GM23338 (cell line): ENCODE results near the gene UBE2Z. TPM values are rescaled to one million over a fixed set of nuclear protein-coding genes. Genes with fewer than 3 reads are reported as not detected.

ENCODE experiments used
- ATAC-seq: fragments of 200-7000 bp; cut with Tn5 transposase; 3 replicates; pipeline ENCODE4 v1.9.1; 2020
- DNase-seq: peaks from one replicate; pipeline ENCODE4 v3.0.0-alpha.2; 2015; ENCODE audit warnings: low spot score
- H2AFZ ChIP-seq: fragments of 200-600 bp; sonication (generic); 2 replicates; pipeline ENCODE4 v1.8.0; 2016; ENCODE audit warnings: antibody characterized with exemption, mild to moderate bottlenecking, moderate library complexity
- H3F3A ChIP-seq: fragments of 200-600 bp; sonication (generic); replicated peaks from 2 replicates; pipeline ENCODE4 v1.8.0; 2017; ENCODE audit warnings: antibody characterized with exemption, mixed run types, low read depth
- H3K27ac ChIP-seq: fragments of 200-600 bp; sonication (generic); 2 replicates; pipeline ENCODE4 v1.6.1; 2016; ENCODE audit warnings: low read depth
- H3K27me3 ChIP-seq: fragments of 200-600 bp; sonication (generic); 2 replicates; pipeline ENCODE4 v1.8.0; 2016; ENCODE audit warnings: mild to moderate bottlenecking, mixed run types, moderate library complexity; ENCODE audit not compliant: insufficient read depth
- H3K36me3 ChIP-seq: fragments of 200-600 bp; sonication (generic); 2 replicates; pipeline ENCODE4 v1.8.0; 2016; ENCODE audit warnings: mild to moderate bottlenecking; ENCODE audit not compliant: insufficient read depth
- H3K4me1 ChIP-seq: fragments of 200-600 bp; sonication (generic); 2 replicates; pipeline ENCODE4 v1.8.0; 2016; ENCODE audit warnings: mild to moderate bottlenecking, moderate library complexity; ENCODE audit not compliant: insufficient read depth
- H3K4me2 ChIP-seq: fragments of 200-600 bp; sonication (generic); 2 replicates; pipeline ENCODE4 v1.7.1; 2017; ENCODE audit warnings: mixed run types
- H3K4me3 ChIP-seq: fragments of 200-600 bp; sonication (generic); 2 replicates; pipeline ENCODE4 v1.6.1; 2016; ENCODE audit warnings: mixed run types
- H3K79me2 ChIP-seq: fragments of 200-600 bp; sonication (generic); replicated peaks from 2 replicates; pipeline ENCODE4 v1.8.0; 2017; ENCODE audit warnings: mild to moderate bottlenecking; ENCODE audit not compliant: insufficient read depth
- H3K9me2 ChIP-seq: fragments of 200-600 bp; sonication (generic); 2 replicates; pipeline ENCODE4 v1.8.0; 2017; ENCODE audit not compliant: insufficient read depth
- H4K20me1 ChIP-seq: fragments of 200-600 bp; sonication (generic); replicated peaks from 2 replicates; pipeline ENCODE4 v1.8.0; 2017; ENCODE audit warnings: mild to moderate bottlenecking; ENCODE audit not compliant: insufficient read depth
- H3K27ac Mint-ChIP-seq: 2 replicates; pipeline ENCODE4 v1.8.0; 2020; ENCODE audit warnings: inconsistent platforms, mild to moderate bottlenecking, moderate library complexity, mixed read lengths
- H3K27me3 Mint-ChIP-seq: 3 replicates; pipeline ENCODE4 v1.8.0; 2022; ENCODE audit warnings: low read depth, mild to moderate bottlenecking, moderate library complexity, mixed read lengths, inconsistent platforms; ENCODE audit not compliant: insufficient read depth, poor library complexity
- H3K36me3 Mint-ChIP-seq: 3 replicates; pipeline ENCODE4 v1.8.0; 2021; ENCODE audit warnings: low read depth, mild to moderate bottlenecking, inconsistent platforms, moderate library complexity, mixed read lengths
- H3K4me1 Mint-ChIP-seq: 3 replicates; pipeline ENCODE4 v1.8.0; 2020; ENCODE audit warnings: mild to moderate bottlenecking, inconsistent platforms, mixed read lengths
- H3K4me3 Mint-ChIP-seq: 3 replicates; pipeline ENCODE4 v1.8.0; 2021; ENCODE audit warnings: moderate library complexity, mild to moderate bottlenecking, inconsistent platforms, mixed read lengths
- H3K9me3 Mint-ChIP-seq: 3 replicates; pipeline ENCODE4 v1.8.0; 2020; ENCODE audit warnings: moderate library complexity, mild to moderate bottlenecking, inconsistent platforms, mixed read lengths
- CREB1 ChIP-seq: fragments of 250-450 bp; sonication (Bioruptor Pico); IDR thresholded peaks from 2 replicates; pipeline ENCODE4 v1.5.0; 2020; ENCODE audit warnings: low read depth, mild to moderate bottlenecking, moderate library complexity
- EZH2 ChIP-seq: fragments of 200-600 bp; sonication (generic); IDR thresholded peaks from one replicate; pipeline ENCODE4 v1.8.0; 2017; ENCODE audit warnings: antibody characterized with exemption, mild to moderate bottlenecking, low read depth; ENCODE audit not compliant: unreplicated experiment
- EZH2phosphoT487 ChIP-seq: fragments of 200-600 bp; sonication (generic); IDR thresholded peaks from one replicate; pipeline ENCODE4 v1.8.1; 2018; ENCODE audit warnings: antibody characterized with exemption; ENCODE audit not compliant: unreplicated experiment
- JUNB ChIP-seq: IDR thresholded peaks from one replicate; pipeline ENCODE4 v1.6.1; 2016; ENCODE audit warnings: antibody characterized with exemption; ENCODE audit not compliant: unreplicated experiment
- NANOG ChIP-seq: IDR thresholded peaks from 2 replicates; pipeline ENCODE4 v1.6.1; 2016; ENCODE audit warnings: antibody characterized with exemption, borderline replicate concordance
- POLR2AphosphoS5 ChIP-seq: IDR thresholded peaks from 2 replicates; pipeline ENCODE4 v1.6.1; 2016; ENCODE audit warnings: antibody characterized with exemption, low read depth
- STAT1 ChIP-seq: IDR thresholded peaks from one replicate; pipeline ENCODE4 v1.6.1; 2016; ENCODE audit warnings: antibody characterized with exemption; ENCODE audit not compliant: unreplicated experiment
- ZNF114 ChIP-seq: fragments of 250-450 bp; sonication (Bioruptor Pico); IDR thresholded peaks from 2 replicates; pipeline ENCODE4 v1.5.0; 2020; ENCODE audit warnings: mild to moderate bottlenecking, moderate library complexity
- ZNF331 ChIP-seq: fragments of 250-450 bp; sonication (Bioruptor Pico); IDR thresholded peaks from 2 replicates; pipeline ENCODE4 v1.5.0; 2020; ENCODE audit warnings: low read depth, mild to moderate bottlenecking, moderate library complexity
- polyA plus RNA-seq: library from polyadenylated mRNA; unstranded; fragments of >200 nt; fragmentation: Nextera tagmentation; extraction: Ambion mirVana; gene quantifications from 2 replicates; pipeline ENCODE4 v1.2.1, GENCODE V29; 2016
- total RNA-seq: library from RNA; depleted of rRNA; stranded (reverse); fragments of >200 nt; shearing (Covaris generic); gene quantifications from 2 replicates; pipeline ENCODE4 v1.2.3, GENCODE V29; 2014
- TF ChIP-seq, protein P1 (sequence below): fragments of 250-450 bp; sonication (Bioruptor Pico); IDR thresholded peaks from 2 replicates; pipeline ENCODE4 v1.5.0; 2020; ENCODE audit warnings: mild to moderate bottlenecking, moderate library complexity
- TF ChIP-seq, protein P2 (sequence below): IDR thresholded peaks from 2 replicates; pipeline ENCODE4 v1.6.1; 2016; ENCODE audit warnings: antibody characterized with exemption
- TF ChIP-seq, protein P3 (sequence below), 2 experiments: fragments of 200-600 bp in 1 of 2; sonication (generic) in 1 of 2; conservative IDR thresholded peaks; 2 replicates each; pipeline versions ENCODE4 v1.5.1 to v1.6.1; 2016 to 2017; ENCODE audit warnings: antibody characterized with exemption in 2 of 2, low read depth in 2 of 2, mild to moderate bottlenecking in 2 of 2, moderate library complexity in 1 of 2
- TF ChIP-seq, protein P4 (sequence below): IDR thresholded peaks from one replicate; pipeline ENCODE4 v1.6.1; 2018; ENCODE audit warnings: antibody characterized with exemption; ENCODE audit not compliant: unreplicated experiment

UBE2Z gene
- total and polyA plus RNA-seq, 2 experiments from 2014 or later: 34.1 to 78.5 TPM

DNA sequence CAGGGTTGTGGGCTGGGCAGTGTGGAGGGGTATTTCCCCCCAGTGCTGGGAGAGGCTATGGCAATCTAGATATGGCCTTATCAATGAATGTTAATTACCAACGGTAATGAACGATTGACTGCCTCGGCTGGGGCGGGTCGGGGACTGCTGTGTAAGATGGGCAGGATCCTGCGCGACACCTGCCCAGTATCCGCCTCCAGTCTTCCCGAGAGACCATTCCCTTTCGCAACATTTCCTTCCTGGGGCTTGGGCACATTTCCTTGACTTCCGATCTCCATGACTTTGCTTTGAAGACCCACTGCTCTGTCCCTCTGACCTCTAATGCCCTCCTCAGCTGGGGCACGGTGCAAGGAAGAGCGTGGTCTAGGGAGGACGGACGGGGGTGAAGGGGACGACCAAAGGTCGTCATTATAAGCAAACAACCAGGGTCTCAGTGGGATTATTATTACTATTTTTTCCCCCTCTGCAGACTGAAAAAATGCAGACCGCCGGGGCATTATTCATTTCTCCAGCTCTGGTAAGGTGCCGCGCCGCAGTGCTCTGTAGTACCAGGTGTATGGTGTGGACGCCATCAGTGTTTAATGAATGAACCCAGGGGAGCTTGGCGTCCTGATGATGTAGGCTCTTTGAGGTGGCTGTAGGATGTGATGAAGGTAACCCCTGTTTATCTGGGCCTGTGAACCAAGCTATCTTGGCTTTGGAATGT lies 15.1 kb upstream of the UBE2Z start:
- Histone ChIP-seq H3K79me2 (peaks cover 18% of the 10 kb centered on the region), H4K20me1 (no peaks in the 10 kb centered on the region), H3K4me1 (peaks cover 5% of the 10 kb centered on the region), H3K27ac (peak overlapping the region; percentile 28; the same call in 1 of the 2 replicates), H3K36me3 (no peaks in the 10 kb centered on the region; the same call in none of the 2 replicates), H2AFZ (no peak overlapping the region; the same call in 1 of the 2 replicates), H3F3A (peaks cover 3% of the 10 kb centered on the region; the same call in 1 of the 2 replicates), H3K9me2 (no peaks in the 10 kb centered on the region), H3K4me2 (peak overlapping the region; percentile 86), H3K4me3 (peak overlapping the region; percentile 69), H3K27me3 (no peaks in the 10 kb centered on the region)
- TF ChIP-seq EZH2phosphoT487: no peak
- TF ChIP-seq, protein P1, sequence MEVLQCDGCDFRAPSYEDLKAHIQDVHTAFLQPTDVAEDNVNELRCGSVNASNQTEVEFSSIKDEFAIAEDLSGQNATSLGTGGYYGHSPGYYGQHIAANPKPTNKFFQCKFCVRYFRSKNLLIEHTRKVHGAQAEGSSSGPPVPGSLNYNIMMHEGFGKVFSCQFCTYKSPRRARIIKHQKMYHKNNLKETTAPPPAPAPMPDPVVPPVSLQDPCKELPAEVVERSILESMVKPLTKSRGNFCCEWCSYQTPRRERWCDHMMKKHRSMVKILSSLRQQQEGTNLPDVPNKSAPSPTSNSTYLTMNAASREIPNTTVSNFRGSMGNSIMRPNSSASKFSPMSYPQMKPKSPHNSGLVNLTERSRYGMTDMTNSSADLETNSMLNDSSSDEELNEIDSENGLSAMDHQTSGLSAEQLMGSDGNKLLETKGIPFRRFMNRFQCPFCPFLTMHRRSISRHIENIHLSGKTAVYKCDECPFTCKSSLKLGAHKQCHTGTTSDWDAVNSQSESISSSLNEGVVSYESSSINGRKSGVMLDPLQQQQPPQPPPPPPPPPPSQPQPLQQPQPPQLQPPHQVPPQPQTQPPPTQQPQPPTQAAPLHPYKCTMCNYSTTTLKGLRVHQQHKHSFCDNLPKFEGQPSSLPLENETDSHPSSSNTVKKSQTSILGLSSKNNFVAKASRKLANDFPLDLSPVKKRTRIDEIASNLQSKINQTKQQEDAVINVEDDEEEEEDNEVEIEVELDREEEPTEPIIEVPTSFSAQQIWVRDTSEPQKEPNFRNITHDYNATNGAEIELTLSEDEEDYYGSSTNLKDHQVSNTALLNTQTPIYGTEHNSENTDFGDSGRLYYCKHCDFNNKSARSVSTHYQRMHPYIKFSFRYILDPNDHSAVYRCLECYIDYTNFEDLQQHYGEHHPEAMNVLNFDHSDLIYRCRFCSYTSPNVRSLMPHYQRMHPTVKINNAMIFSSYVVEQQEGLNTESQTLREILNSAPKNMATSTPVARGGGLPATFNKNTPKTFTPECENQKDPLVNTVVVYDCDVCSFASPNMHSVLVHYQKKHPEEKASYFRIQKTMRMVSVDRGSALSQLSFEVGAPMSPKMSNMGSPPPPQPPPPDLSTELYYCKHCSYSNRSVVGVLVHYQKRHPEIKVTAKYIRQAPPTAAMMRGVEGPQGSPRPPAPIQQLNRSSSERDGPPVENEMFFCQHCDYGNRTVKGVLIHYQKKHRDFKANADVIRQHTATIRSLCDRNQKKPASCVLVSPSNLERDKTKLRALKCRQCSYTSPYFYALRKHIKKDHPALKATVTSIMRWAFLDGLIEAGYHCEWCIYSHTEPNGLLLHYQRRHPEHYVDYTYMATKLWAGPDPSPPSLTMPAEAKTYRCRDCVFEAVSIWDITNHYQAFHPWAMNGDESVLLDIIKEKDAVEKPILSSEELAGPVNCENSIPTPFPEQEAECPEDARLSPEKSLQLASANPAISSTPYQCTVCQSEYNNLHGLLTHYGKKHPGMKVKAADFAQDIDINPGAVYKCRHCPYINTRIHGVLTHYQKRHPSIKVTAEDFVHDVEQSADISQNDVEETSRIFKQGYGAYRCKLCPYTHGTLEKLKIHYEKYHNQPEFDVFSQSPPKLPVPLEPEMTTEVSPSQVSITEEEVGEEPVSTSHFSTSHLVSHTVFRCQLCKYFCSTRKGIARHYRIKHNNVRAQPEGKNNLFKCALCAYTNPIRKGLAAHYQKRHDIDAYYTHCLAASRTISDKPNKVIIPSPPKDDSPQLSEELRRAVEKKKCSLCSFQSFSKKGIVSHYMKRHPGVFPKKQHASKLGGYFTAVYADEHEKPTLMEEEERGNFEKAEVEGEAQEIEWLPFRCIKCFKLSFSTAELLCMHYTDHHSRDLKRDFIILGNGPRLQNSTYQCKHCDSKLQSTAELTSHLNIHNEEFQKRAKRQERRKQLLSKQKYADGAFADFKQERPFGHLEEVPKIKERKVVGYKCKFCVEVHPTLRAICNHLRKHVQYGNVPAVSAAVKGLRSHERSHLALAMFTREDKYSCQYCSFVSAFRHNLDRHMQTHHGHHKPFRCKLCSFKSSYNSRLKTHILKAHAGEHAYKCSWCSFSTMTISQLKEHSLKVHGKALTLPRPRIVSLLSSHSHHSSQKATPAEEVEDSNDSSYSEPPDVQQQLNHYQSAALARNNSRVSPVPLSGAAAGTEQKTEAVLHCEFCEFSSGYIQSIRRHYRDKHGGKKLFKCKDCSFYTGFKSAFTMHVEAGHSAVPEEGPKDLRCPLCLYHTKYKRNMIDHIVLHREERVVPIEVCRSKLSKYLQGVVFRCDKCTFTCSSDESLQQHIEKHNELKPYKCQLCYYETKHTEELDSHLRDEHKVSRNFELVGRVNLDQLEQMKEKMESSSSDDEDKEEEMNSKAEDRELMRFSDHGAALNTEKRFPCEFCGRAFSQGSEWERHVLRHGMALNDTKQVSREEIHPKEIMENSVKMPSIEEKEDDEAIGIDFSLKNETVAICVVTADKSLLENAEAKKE (CRISPR knock-in tag): no peak
- no peak for TF ChIP-seq ZNF114 (CRISPR knock-in tag)
- no peak for TF ChIP-seq STAT1
- no peak for TF ChIP-seq NANOG
- TF ChIP-seq, protein P2, sequence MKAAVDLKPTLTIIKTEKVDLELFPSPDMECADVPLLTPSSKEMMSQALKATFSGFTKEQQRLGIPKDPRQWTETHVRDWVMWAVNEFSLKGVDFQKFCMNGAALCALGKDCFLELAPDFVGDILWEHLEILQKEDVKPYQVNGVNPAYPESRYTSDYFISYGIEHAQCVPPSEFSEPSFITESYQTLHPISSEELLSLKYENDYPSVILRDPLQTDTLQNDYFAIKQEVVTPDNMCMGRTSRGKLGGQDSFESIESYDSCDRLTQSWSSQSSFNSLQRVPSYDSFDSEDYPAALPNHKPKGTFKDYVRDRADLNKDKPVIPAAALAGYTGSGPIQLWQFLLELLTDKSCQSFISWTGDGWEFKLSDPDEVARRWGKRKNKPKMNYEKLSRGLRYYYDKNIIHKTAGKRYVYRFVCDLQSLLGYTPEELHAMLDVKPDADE: no peak
- TF ChIP-seq, protein P3, sequence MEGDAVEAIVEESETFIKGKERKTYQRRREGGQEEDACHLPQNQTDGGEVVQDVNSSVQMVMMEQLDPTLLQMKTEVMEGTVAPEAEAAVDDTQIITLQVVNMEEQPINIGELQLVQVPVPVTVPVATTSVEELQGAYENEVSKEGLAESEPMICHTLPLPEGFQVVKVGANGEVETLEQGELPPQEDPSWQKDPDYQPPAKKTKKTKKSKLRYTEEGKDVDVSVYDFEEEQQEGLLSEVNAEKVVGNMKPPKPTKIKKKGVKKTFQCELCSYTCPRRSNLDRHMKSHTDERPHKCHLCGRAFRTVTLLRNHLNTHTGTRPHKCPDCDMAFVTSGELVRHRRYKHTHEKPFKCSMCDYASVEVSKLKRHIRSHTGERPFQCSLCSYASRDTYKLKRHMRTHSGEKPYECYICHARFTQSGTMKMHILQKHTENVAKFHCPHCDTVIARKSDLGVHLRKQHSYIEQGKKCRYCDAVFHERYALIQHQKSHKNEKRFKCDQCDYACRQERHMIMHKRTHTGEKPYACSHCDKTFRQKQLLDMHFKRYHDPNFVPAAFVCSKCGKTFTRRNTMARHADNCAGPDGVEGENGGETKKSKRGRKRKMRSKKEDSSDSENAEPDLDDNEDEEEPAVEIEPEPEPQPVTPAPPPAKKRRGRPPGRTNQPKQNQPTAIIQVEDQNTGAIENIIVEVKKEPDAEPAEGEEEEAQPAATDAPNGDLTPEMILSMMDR (conservative IDR thresholded peaks at IDR 0.05; ENCODE audit: low read depth in 2 of 2): no peak
- TF ChIP-seq JUNB: no peak
- no peak for TF ChIP-seq EZH2
- TF ChIP-seq ZNF331 (CRISPR knock-in tag): no peak
- TF ChIP-seq, protein P4, sequence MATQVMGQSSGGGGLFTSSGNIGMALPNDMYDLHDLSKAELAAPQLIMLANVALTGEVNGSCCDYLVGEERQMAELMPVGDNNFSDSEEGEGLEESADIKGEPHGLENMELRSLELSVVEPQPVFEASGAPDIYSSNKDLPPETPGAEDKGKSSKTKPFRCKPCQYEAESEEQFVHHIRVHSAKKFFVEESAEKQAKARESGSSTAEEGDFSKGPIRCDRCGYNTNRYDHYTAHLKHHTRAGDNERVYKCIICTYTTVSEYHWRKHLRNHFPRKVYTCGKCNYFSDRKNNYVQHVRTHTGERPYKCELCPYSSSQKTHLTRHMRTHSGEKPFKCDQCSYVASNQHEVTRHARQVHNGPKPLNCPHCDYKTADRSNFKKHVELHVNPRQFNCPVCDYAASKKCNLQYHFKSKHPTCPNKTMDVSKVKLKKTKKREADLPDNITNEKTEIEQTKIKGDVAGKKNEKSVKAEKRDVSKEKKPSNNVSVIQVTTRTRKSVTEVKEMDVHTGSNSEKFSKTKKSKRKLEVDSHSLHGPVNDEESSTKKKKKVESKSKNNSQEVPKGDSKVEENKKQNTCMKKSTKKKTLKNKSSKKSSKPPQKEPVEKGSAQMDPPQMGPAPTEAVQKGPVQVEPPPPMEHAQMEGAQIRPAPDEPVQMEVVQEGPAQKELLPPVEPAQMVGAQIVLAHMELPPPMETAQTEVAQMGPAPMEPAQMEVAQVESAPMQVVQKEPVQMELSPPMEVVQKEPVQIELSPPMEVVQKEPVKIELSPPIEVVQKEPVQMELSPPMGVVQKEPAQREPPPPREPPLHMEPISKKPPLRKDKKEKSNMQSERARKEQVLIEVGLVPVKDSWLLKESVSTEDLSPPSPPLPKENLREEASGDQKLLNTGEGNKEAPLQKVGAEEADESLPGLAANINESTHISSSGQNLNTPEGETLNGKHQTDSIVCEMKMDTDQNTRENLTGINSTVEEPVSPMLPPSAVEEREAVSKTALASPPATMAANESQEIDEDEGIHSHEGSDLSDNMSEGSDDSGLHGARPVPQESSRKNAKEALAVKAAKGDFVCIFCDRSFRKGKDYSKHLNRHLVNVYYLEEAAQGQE: no peak
- TF ChIP-seq CREB1 (CRISPR knock-in tag): no peak
- no peak for TF ChIP-seq POLR2AphosphoS5
- H3K4me3 Mint-ChIP-seq: peak overlapping the region; percentile 94
- ATAC-seq: peak; percentile 7
- DNase-seq: peak; percentile 39
- peaks cover 9% of the 10 kb centered on the region for H3K4me1 Mint-ChIP-seq
- H3K27me3 Mint-ChIP-seq: peaks cover 13% of the 10 kb centered on the region
- H3K36me3 Mint-ChIP-seq: peaks cover 28% of the 10 kb centered on the region
- no peaks in the 10 kb centered on the region for H3K9me3 Mint-ChIP-seq
- H3K27ac Mint-ChIP-seq: peak overlapping the region; percentile 96
